ENCODE measurements around the gene VPS41.
"Not testable (repeated sequence)": the region's sequence is repeated elsewhere in the genome, so short reads cannot be mapped to it uniquely, and the experiment has no call there.

The VPS41 gene

GRCh38 chr7:38854947-38855346, 54.0 kb downstream of the VPS41 start:
- not testable (repeated sequence) for DNase-seq

GRCh38 chr7:38851321-38851720, 57.7 kb downstream of the VPS41 start:
- no peak for DNase-seq

- DNase-seq, result no peak
Measured at GRCh38 chr7:38846280-38846679, 62.7 kb downstream of the VPS41 start.

- no peak for DNase-seq
Measured at GRCh38 chr7:38844952-38845563, 63.9 kb downstream of the VPS41 start.

- no peak for DNase-seq
Measured at GRCh38 chr7:38842746-38843145, 66.2 kb downstream of the VPS41 start.

GRCh38 chr7:38840736-38841460, 68.1 kb downstream of the VPS41 start:
- no peak for DNase-seq

- DNase-seq, result no peak
Measured at GRCh38 chr7:38839851-38840250, 69.1 kb downstream of the VPS41 start.

- DNase-seq, result no peak
Measured at GRCh38 chr7:38838725-38839385, 70.1 kb downstream of the VPS41 start.

- no peak for DNase-seq
Measured at GRCh38 chr7:38834357-38834756, 74.6 kb downstream of the VPS41 start.

- DNase-seq, result no peak
Measured at GRCh38 chr7:38833329-38833728, 75.7 kb downstream of the VPS41 start.

- no peak for DNase-seq
Measured at GRCh38 chr7:38831259-38831996, 77.6 kb downstream of the VPS41 start.

- no peak for DNase-seq
Measured at GRCh38 chr7:38830826-38831225, 78.2 kb downstream of the VPS41 start.

- no peak for DNase-seq
Measured at GRCh38 chr7:38829488-38830165, 79.4 kb downstream of the VPS41 start.

- DNase-seq, result no peak
Measured at GRCh38 chr7:38828026-38828425, 81.0 kb downstream of the VPS41 start.

- DNase-seq, result no peak
Measured at GRCh38 chr7:38825721-38826440, 83.1 kb downstream of the VPS41 start.

- DNase-seq, result no peak
Measured at GRCh38 chr7:38824948-38825347, 84.0 kb downstream of the VPS41 start.

- no peak for DNase-seq
Measured at GRCh38 chr7:38822549-38822948, 86.4 kb downstream of the VPS41 start.

- DNase-seq, result no peak
Measured at GRCh38 chr7:38820571-38820970, 88.4 kb downstream of the VPS41 start.

- no peak for DNase-seq
Measured at GRCh38 chr7:38819463-38819862, 89.5 kb downstream of the VPS41 start.

- DNase-seq, result no peak
Measured at GRCh38 chr7:38817526-38817925, 91.5 kb downstream of the VPS41 start.

- no peak for DNase-seq
Measured at GRCh38 chr7:38813768-38814167, 95.2 kb downstream of the VPS41 start.

- no peak for DNase-seq
Measured at GRCh38 chr7:38806912-38807311, 102.1 kb downstream of the VPS41 start.

Data from cerebellar nuclear complex (tissue), 1 donor.